ENCODE data around the gene BHMT.

BHMT gene, protein sequence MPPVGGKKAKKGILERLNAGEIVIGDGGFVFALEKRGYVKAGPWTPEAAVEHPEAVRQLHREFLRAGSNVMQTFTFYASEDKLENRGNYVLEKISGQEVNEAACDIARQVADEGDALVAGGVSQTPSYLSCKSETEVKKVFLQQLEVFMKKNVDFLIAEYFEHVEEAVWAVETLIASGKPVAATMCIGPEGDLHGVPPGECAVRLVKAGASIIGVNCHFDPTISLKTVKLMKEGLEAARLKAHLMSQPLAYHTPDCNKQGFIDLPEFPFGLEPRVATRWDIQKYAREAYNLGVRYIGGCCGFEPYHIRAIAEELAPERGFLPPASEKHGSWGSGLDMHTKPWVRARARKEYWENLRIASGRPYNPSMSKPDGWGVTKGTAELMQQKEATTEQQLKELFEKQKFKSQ

DNA sequence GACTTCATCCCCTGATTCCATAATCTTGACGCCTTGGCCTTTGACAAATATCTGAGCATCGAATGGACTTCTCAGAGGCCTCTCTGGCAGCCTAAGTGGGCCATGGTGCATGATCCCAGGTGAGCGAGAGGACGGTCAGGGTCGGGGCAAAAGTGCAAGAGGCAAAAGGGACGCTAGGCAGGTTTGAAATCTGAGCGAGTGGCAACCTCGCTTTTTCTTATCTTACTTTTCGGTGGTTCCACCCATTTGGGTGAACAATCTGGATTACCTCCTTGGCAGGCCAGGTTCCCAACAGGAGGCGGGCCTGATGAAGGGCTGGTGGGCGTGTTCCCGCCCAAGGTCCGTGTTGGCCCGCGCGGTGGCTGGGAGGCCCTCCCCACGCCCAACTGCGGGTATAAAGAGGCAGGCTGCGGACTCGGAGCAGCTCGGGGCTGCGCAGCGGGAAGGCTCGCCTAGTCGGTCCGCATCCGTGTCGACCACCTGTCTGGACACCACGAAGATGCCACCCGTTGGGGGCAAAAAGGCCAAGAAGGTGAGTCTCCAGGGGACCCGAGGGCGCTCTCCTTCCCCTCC, at the start of gene BHMT:
Gene BHMT, plus strand, starts transcription at position 423 of the 573 bp plus-strand sequence. Its CDS starts 77 bp downstream, at position 500.
- TF ChIP-seq, protein P1, sequence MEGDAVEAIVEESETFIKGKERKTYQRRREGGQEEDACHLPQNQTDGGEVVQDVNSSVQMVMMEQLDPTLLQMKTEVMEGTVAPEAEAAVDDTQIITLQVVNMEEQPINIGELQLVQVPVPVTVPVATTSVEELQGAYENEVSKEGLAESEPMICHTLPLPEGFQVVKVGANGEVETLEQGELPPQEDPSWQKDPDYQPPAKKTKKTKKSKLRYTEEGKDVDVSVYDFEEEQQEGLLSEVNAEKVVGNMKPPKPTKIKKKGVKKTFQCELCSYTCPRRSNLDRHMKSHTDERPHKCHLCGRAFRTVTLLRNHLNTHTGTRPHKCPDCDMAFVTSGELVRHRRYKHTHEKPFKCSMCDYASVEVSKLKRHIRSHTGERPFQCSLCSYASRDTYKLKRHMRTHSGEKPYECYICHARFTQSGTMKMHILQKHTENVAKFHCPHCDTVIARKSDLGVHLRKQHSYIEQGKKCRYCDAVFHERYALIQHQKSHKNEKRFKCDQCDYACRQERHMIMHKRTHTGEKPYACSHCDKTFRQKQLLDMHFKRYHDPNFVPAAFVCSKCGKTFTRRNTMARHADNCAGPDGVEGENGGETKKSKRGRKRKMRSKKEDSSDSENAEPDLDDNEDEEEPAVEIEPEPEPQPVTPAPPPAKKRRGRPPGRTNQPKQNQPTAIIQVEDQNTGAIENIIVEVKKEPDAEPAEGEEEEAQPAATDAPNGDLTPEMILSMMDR (IDR thresholded peaks at IDR 0.05; ENCODE audit: low read depth, low read length), result no peak
- no peak for DNase-seq (ENCODE audit: extremely low read depth, low read depth)

DNA sequence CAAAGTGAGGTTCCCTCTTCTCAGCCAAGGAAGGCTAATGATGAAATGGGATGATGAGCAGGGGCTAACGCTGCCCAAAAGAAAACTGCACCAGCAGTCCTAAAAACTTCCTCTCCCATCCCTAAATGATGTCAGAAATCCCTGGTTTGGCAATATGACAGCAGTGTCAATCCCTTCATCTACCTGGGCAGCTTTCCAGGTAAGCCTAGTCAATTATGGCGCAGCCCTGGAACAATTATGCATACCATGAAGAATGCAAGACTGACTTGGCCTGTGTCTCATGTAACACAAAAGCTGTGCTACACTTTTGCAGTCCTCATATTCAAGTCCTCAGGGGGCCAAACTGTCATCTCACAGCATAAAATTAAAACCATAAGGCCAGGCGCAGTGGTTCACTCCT, 49.2 kb upstream of the BHMT start:
- TF ChIP-seq, protein P1 (IDR thresholded peaks at IDR 0.05; ENCODE audit: low read depth, low read length), result no peak
- no peak for DNase-seq (ENCODE audit: extremely low read depth, low read depth)

DNA sequence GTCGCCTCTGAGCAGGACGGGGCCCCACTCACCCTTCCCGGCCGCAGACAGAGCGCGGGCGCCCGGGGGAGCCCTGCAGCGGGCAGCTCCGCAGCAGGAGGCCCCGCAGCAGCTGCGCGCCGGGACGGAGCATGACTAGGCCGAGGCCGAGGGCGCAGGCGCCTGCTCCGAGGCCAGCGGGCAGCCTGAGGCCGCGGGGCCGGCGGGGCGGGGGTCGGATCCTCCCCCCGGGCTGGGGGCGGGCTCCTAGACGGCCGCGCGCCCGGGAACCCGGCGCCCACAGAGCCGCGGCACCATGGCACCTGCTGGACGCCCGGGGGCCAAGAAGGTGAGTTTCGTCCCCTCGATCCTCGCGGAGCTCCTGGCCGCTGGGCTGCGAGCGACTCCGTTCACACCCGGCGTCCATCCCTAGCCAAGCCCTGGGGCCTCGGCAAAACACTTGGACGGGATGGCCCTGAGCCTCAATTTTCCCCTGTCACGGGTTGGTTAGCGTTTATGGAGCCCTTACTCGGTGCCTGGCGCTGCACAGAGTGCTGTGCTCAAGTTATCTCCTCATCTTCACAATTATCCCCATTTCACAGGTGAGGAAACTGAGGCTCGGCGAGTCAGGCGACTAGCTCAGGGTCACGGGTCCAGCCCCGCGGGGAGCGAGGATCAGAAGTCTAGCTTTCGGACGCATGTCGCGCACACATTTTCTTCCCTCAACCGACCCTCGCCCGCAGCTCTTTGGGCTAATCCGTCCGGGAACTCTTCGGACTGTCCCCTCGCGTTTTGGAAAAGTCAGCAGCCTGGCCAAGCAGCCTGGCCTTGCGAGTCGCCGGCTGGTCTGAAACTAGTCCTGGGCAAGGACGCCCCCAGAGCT, 41.9 kb upstream of the BHMT start, which contains the start of the genes BHMT2 and DMGDH:
Gene BHMT2, plus strand, starts transcription at position 280 of the 862 bp plus-strand sequence. Its CDS starts 16 bp downstream, at position 296.
Gene DMGDH, minus strand, starts transcription at position 187 of the 862 bp plus-strand sequence. Its CDS starts 54 bp downstream, at position 133.
- peak; percentile 3 for DNase-seq (ENCODE audit: extremely low read depth, low read depth)
- TF ChIP-seq, protein P1 (IDR thresholded peaks at IDR 0.05; ENCODE audit: low read depth, low read length), result no peak

DNA sequence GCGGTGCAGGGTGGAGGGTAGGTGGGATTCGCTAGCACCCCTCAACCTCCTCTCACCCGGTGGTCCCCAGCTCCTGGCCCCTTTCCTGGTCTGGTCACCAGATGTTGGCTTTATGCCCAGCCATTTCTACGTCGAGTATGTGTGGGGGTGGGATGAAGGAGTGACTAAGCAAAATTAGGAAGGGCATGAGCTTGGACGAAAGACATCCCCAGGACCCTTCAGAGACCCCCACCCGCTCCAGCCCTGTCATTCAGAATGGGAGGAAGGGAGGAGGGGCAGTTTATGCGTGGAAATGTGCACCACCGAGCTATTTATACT, 41.3 kb upstream of the BHMT start:
- DNase-seq (ENCODE audit: extremely low read depth, low read depth), result peak; percentile 15
- TF ChIP-seq, protein P1 (IDR thresholded peaks at IDR 0.05; ENCODE audit: low read depth, low read length), result no peak

DNA sequence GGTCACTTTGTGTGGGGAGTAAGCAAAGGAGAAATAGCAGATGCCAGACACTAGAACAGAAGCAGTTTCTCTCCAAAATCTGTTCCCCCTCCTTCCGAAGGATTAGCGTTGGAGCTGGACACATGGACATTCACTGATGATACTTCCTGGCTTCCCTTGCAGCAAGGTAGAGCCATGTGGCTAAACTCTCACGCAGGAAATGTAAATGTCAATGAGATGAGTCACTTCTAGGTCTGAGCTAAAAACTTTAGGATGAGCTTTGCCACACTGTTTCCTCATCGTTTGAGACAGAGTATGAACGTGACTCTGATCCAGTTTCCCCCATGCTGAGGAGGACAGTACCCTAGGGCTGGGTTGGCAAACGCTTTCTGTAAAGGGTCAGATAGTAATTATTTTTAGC, 37.0 kb upstream of the BHMT start:
- DNase-seq (ENCODE audit: extremely low read depth, low read depth), result no peak
- TF ChIP-seq, protein P1 (IDR thresholded peaks at IDR 0.05; ENCODE audit: low read depth, low read length), result no peak

DNA sequence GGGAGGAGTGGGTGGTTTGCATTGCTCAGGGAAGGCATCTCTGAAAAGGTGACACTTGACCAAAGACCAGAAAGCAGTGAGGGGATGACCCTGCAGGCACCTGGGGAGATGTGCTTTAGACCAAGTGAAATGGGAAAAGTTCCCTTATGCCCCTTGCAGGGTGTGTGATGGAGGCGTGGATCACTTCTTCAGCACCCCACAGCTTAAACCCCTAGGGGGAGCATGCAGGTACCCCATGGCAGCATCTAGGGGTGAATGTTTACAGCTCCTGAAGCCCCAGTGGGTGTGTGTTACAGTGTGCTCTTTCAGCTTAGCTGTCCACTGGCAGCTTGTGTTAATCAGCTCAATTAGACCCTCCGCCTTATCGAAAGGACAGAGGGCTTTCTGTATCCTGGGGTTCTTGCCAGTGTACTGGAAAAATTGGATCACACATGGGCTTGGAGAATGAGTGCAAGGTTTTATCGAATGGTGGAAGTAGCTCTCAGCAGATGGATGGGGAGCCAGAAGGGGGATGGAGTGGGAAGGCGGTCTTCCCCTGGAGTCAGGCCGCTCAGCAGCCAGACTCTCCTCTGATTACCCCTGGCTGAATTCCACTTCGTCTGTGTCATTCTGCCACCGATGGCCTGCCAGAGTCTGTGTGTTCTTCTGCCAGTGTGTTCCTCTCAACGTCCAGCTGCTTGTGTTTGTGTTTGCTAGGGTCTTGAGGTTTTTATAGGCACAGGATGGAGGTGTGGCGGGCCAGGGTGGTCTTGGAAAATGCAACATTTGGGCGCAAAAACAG, 35.8 kb upstream of the BHMT start:
- TF ChIP-seq, protein P1 (IDR thresholded peaks at IDR 0.05; ENCODE audit: low read depth, low read length), result no peak
- DNase-seq (ENCODE audit: extremely low read depth, low read depth), result no peak
